Endothelial cell of umbilical vein (primary cell): Measurements from ENCODE around the gene USE1. TPM values are rescaled to one million over a fixed set of nuclear protein-coding genes. Genes with fewer than 3 reads are reported as not detected.

Experiments
- BruUV-seq: library from RNA; stranded (reverse); fragments of 400-500 nt; replicated peaks from 2 replicates; lab custom pipeline; 2021; lab: Mats Ljungman, UMichigan
- CTCF ChIA-PET: fragments of 300-600, 350-600 bp; sonication (Branson Sonifier 250); formaldehyde crosslinking; loops from one replicate; lab custom pipeline; 2021; ENCODE audit warnings: antibody characterized with exemption, inconsistent platforms; lab: Charles Lee
- POLR2A ChIA-PET: fragments of 300-600, 350-600 bp; sonication (Branson Sonifier 250); formaldehyde crosslinking; loops from one replicate; lab custom pipeline; 2021; ENCODE audit warnings: antibody characterized with exemption, inconsistent platforms; lab: Charles Lee
- DNase-seq: peaks from one replicate; pipeline ENCODE4 v3.0.0-alpha.2; 2011; ENCODE audit warnings: low read depth, low spot score
- FAIRE-seq: peaks from 2 replicates; lab custom pipeline; 2011; peaks lifted over from hg19 to GRCh38; lab: Jason Lieb, UNC
- H2AFZ ChIP-seq: 2 replicates; pipeline ENCODE4 v1.6.0; 2012; ENCODE audit warnings: low read depth, low read length, control low read depth, inconsistent platforms
- H3K27ac ChIP-seq: 2 replicates; pipeline ENCODE4 v1.5.1; 2011; ENCODE audit warnings: low read depth, mild to moderate bottlenecking, control low read depth, low read length, moderate library complexity; ENCODE audit not compliant: insufficient read depth
- H3K27me3 ChIP-seq, 2 experiments: 2 replicates each; pipeline versions ENCODE4 v1.6.0 to v1.6.1; 2011; ENCODE audit warnings: low read length in 2 of 2, mixed read lengths in 1 of 2; ENCODE audit not compliant: control insufficient read depth in 2 of 2, insufficient read depth in 2 of 2
- H3K36me3 ChIP-seq, 2 experiments: 2 replicates in 1 of 2; 3 replicates in 1 of 2; pipeline ENCODE4 v1.5.1; 2011; ENCODE audit warnings: low read length in 2 of 2, mild to moderate bottlenecking in 1 of 2, moderate library complexity in 1 of 2; ENCODE audit not compliant: control insufficient read depth in 2 of 2, insufficient read depth in 2 of 2; ENCODE audit errors: extremely low read depth in 1 of 2
- H3K4me1 ChIP-seq: 3 replicates; pipeline ENCODE4 v1.5.1; 2011; ENCODE audit warnings: mild to moderate bottlenecking, low read length; ENCODE audit not compliant: control insufficient read depth, insufficient read depth; ENCODE audit errors: extremely low read depth
- H3K4me2 ChIP-seq: 2 replicates; pipeline ENCODE4 v1.6.1; 2011; ENCODE audit warnings: low read length, control low read depth, mixed read lengths; ENCODE audit not compliant: insufficient read depth
- H3K4me3 ChIP-seq, 3 experiments: fragments of 200-600 bp in 1 of 3; sonication (generic), shearing (Covaris generic) in 1 of 3; replicated peaks in 1 of 3; 2 replicates each; pipeline ENCODE4 v1.5.1; 2011 to 2016; ENCODE audit warnings: control low read depth in 3 of 3, low read length in 3 of 3, mild to moderate bottlenecking in 2 of 3, inconsistent platforms in 1 of 3, low read depth in 1 of 3, moderate library complexity in 1 of 3; ENCODE audit not compliant: insufficient read depth in 1 of 3
- H3K79me2 ChIP-seq: 2 replicates; pipeline ENCODE4 v1.6.0; 2012; ENCODE audit warnings: low read length, inconsistent platforms; ENCODE audit not compliant: control insufficient read depth, insufficient read depth
- H3K9ac ChIP-seq: replicated peaks from 2 replicates; pipeline ENCODE3; 2011; ENCODE audit warnings: low read length, control low read depth; ENCODE audit not compliant: insufficient read depth; ENCODE audit errors: extremely low read depth
- H3K9me1 ChIP-seq: replicated peaks from 3 replicates; pipeline ENCODE4 v1.6.0; 2011; ENCODE audit warnings: mild to moderate bottlenecking, low read length; ENCODE audit not compliant: control insufficient read depth, insufficient read depth; ENCODE audit errors: extremely low read depth
- H3K9me3 ChIP-seq: replicated peaks from 2 replicates; pipeline ENCODE4 v1.5.1; 2012; ENCODE audit warnings: low read length, inconsistent platforms; ENCODE audit not compliant: control insufficient read depth, insufficient read depth
- H4K20me1 ChIP-seq: replicated peaks from 2 replicates; pipeline ENCODE3; 2011; ENCODE audit warnings: mild to moderate bottlenecking, low read length; ENCODE audit not compliant: control insufficient read depth, insufficient read depth; ENCODE audit errors: extremely low read depth
- EZH2 ChIP-seq: IDR thresholded peaks from 2 replicates; pipeline ENCODE4 v1.6.1; 2012; ENCODE audit warnings: borderline replicate concordance, low read depth, mild to moderate bottlenecking, moderate library complexity, low read length, inconsistent platforms; ENCODE audit not compliant: severe bottlenecking
- FOS ChIP-seq: IDR thresholded peaks from 2 replicates; pipeline ENCODE4 v1.6.1; 2011; ENCODE audit warnings: mild to moderate bottlenecking, low read length, moderate library complexity, borderline replicate concordance; ENCODE audit not compliant: insufficient read depth
- GATA2 ChIP-seq: IDR thresholded peaks from 2 replicates; pipeline ENCODE4 v1.7.0; 2011; ENCODE audit warnings: low read depth, mild to moderate bottlenecking, moderate library complexity, mixed read lengths, low read length; ENCODE audit not compliant: insufficient read length, insufficient read depth
- JUN ChIP-seq: IDR thresholded peaks from 2 replicates; pipeline ENCODE4 v1.6.1; 2011; ENCODE audit warnings: borderline replicate concordance, low read depth; ENCODE audit not compliant: insufficient read length, insufficient read depth
- MYC ChIP-seq: IDR thresholded peaks from one replicate; pipeline ENCODE4 v1.6.1; 2011; ENCODE audit warnings: mild to moderate bottlenecking, low read depth, low read length
- POLR2A ChIP-seq: IDR thresholded peaks from 2 replicates; pipeline ENCODE4 v1.6.1; 2012; ENCODE audit warnings: low read depth, mild to moderate bottlenecking, control low read depth, low read length
- POLR2AphosphoS5 ChIP-seq: IDR thresholded peaks from 2 replicates; pipeline ENCODE4 v1.6.1; 2012; ENCODE audit warnings: low read depth, mild to moderate bottlenecking, control low read depth, low read length, moderate library complexity; ENCODE audit not compliant: insufficient read depth
- dilution Hi-C: fragments of 300-500 bp; cut with MboI; formaldehyde crosslinking; loops from one replicate; pipeline ENCODE4 v1.15.0; 2019; ENCODE audit warnings: low sequenced_read_pairs; ENCODE audit not compliant: extremely low pct_ligation_motif_present
- intact Hi-C: fragments of 100-400 bp; cut with micrococcal nuclease; formaldehyde crosslinking; loops from one replicate; pipeline ENCODE4 v1.10.0; 2022
- polyA plus RNA-seq, 4 experiments: library from polyadenylated mRNA; depleted of rRNA in 3 of 4; stranded (reverse) in 3 of 4; unstranded in 1 of 4; fragments of >200 nt; gene quantifications; 2 replicates each; pipeline versions ENCODE4 v1.2.1 to v1.2.3, GENCODE V29; 2011 to 2012; ENCODE audit warnings: missing spikeins in 1 of 4
- total RNA-seq: library from RNA; stranded (reverse); gene quantifications from 2 replicates; pipeline ENCODE4 v1.2.3, GENCODE V29; 2021
- TF ChIP-seq, protein P1 (sequence below), 2 donors: IDR thresholded peaks; 1 replicate in 1 of 2; 2 replicates in 1 of 2; pipeline ENCODE4 v1.5.1; 2011; ENCODE audit warnings: low read length in 2 of 2, mild to moderate bottlenecking in 2 of 2, moderate library complexity in 2 of 2, control low read depth in 1 of 2, inconsistent platforms in 1 of 2, low read depth in 1 of 2; ENCODE audit not compliant: insufficient read depth in 1 of 2; ENCODE audit errors: extremely low read depth in 1 of 2
- TF ChIP-seq, protein P2 (sequence below): IDR thresholded peaks from 2 replicates; pipeline ENCODE4 v1.6.1; 2011; ENCODE audit not compliant: insufficient read depth, insufficient read length

The USE1 gene
- total and polyA plus RNA-seq, 2 donors (not counting 3 experiments of a cell fraction or from before 2014, with no cell fraction given): 21.3 to 27.6 TPM

DNA sequence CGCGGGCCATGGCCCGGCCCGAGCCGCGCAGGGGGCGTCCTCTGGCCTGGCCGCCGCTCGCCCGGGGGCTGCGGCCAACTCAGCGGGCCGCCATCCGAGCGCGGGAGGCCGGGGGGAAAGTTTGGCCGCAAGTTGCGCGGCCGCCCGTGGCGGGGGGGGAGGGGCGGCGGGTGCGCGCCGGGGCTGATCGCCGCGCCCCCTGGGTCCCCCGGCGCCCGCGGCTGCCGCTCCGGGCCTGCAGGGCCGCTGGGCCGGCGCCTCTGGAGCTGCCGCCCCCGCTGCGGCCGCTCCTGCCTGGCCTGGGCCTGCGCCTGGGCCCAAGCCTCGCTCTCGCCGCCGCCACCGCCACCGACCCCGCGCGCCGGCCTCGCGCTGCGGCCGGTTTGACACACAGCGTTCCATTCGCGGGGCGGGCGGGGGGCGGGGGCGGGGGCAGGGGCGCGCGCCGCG, 30.4 kb downstream of the USE1 start, which contains the start of gene NR2F6:
NR2F6 (minus strand) TSS at position 385 of the 450 bp plus-strand sequence. CDS start 699 bp downstream, outside the sequence.
- TF ChIP-seq EZH2 (no peak), GATA2 (no peak), POLR2A (no peak), JUN (no peak), MYC (no peak), POLR2AphosphoS5 (peak; percentile 57), FOS (no peak)
- TF ChIP-seq, protein P1, sequence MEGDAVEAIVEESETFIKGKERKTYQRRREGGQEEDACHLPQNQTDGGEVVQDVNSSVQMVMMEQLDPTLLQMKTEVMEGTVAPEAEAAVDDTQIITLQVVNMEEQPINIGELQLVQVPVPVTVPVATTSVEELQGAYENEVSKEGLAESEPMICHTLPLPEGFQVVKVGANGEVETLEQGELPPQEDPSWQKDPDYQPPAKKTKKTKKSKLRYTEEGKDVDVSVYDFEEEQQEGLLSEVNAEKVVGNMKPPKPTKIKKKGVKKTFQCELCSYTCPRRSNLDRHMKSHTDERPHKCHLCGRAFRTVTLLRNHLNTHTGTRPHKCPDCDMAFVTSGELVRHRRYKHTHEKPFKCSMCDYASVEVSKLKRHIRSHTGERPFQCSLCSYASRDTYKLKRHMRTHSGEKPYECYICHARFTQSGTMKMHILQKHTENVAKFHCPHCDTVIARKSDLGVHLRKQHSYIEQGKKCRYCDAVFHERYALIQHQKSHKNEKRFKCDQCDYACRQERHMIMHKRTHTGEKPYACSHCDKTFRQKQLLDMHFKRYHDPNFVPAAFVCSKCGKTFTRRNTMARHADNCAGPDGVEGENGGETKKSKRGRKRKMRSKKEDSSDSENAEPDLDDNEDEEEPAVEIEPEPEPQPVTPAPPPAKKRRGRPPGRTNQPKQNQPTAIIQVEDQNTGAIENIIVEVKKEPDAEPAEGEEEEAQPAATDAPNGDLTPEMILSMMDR (IDR thresholded peaks at IDR 0.05; ENCODE audit: extremely low read depth in 1 of 2, insufficient read depth in 1 of 2, low read depth in 1 of 2, low read length in 2 of 2): no peak
- TF ChIP-seq, protein P2, sequence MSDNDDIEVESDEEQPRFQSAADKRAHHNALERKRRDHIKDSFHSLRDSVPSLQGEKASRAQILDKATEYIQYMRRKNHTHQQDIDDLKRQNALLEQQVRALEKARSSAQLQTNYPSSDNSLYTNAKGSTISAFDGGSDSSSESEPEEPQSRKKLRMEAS: no peak
- FAIRE-seq (peak; percentile 42), DNase-seq (no peak)
- no peaks in the 10 kb centered on the region for H3K27me3 ChIP-seq
- peak within 1 kb of the TSS; percentile 81 for H3K4me2 ChIP-seq
- peaks cover 0 to 8% of the 10 kb centered on the region in 2 experiments for H3K36me3 ChIP-seq
- H3K9me1 ChIP-seq: no peaks in the 10 kb centered on the region
- BruUV-seq: no TSS peak
- peak within 1 kb of the TSS; percentile 62 for H3K9ac ChIP-seq
- peaks cover 28% of the 10 kb centered on the region for H3K4me1 ChIP-seq
- peak within 1 kb of the TSS; percentile 65 to 84 (median 74) for H3K4me3 ChIP-seq
- ChIA-PET POLR2A (no interaction called here), CTCF (no interaction called here)
- peaks cover 27% of the 10 kb centered on the region for H3K79me2 ChIP-seq
- intact Hi-C loops: no loop called here
- H3K27ac ChIP-seq: peak within 1 kb of the TSS; percentile 58
- H2AFZ ChIP-seq: peak within 1 kb of the TSS; percentile 91
- no peaks in the 10 kb centered on the region for H3K9me3 ChIP-seq
- no peaks in the 10 kb centered on the region for H4K20me1 ChIP-seq
- dilution Hi-C loops: no loop called here
